IMR-90 (cell line): ENCODE results near the gene CUX1. TPM values are rescaled to one million over a fixed set of nuclear protein-coding genes. Genes with fewer than 3 reads are reported as not detected.

Experiments
- ATAC-seq: fragments of 200-7000 bp; cut with Tn5 transposase; 2 replicates; pipeline ENCODE4 v1.9.1; 2020; ENCODE audit warnings: low read depth, mild to moderate bottlenecking, moderate library complexity
- BruUV-seq: library from RNA; stranded (reverse); fragments of 400-500 nt; replicated peaks from 2 replicates; lab custom pipeline; 2021; lab: Mats Ljungman, UMichigan
- CTCF ChIA-PET: fragments of 300-600 bp; formaldehyde crosslinking; extraction: SDS; loops from one replicate; lab custom pipeline; 2021; ENCODE audit warnings: antibody characterized with exemption; lab: Yijun Ruan, JAX
- POLR2A ChIA-PET: fragments of 300-600 bp; sonication (Branson Sonifier 250); formaldehyde crosslinking; loops from one replicate; lab custom pipeline; 2022; ENCODE audit warnings: antibody characterized with exemption; ENCODE audit not compliant: unreplicated experiment; lab: Charles Lee
- DNase-seq: peaks from one replicate; pipeline ENCODE4 v3.0.0; 2013
- H2AFZ ChIP-seq: replicated peaks from 2 replicates; pipeline ENCODE3; 2013; ENCODE audit warnings: low read length, mild to moderate bottlenecking; ENCODE audit not compliant: poor library complexity
- H2AK5ac ChIP-seq: 2 replicates; pipeline ENCODE4 v1.6.1; 2013; ENCODE audit warnings: low read depth, low read length, inconsistent platforms
- H2AK9ac ChIP-seq: replicated peaks from 2 replicates; pipeline ENCODE3; 2013; ENCODE audit warnings: mild to moderate bottlenecking, low read depth, low read length, moderate library complexity; ENCODE audit not compliant: poor library complexity
- H2BK120ac ChIP-seq: 2 replicates; pipeline ENCODE4 v1.6.1; 2013; ENCODE audit warnings: low read depth, low read length, inconsistent platforms
- H2BK15ac ChIP-seq: 3 replicates; pipeline ENCODE4 v1.6.1; 2013; ENCODE audit warnings: low read depth, low read length, inconsistent platforms
- H2BK20ac ChIP-seq: 2 replicates; pipeline ENCODE4 v1.6.1; 2013; ENCODE audit warnings: low read depth, mild to moderate bottlenecking, inconsistent platforms, low read length, moderate library complexity
- H2BK5ac ChIP-seq: 2 replicates; pipeline ENCODE4 v1.6.1; 2013; ENCODE audit warnings: mild to moderate bottlenecking, low read depth, low read length, inconsistent platforms; ENCODE audit not compliant: poor library complexity, severe bottlenecking
- H3K14ac ChIP-seq: replicated peaks from 2 replicates; pipeline ENCODE4 v1.6.1; 2013; ENCODE audit warnings: low read depth, low read length, inconsistent platforms
- H3K18ac ChIP-seq: 2 replicates; pipeline ENCODE4 v1.6.1; 2013; ENCODE audit warnings: low read depth, low read length, control low read depth
- H3K23ac ChIP-seq: 2 replicates; pipeline ENCODE4 v1.6.1; 2013; ENCODE audit warnings: low read depth, low read length, inconsistent platforms
- H3K27ac ChIP-seq: 2 replicates; pipeline ENCODE4 v1.5.1; 2013; ENCODE audit warnings: mild to moderate bottlenecking, control low read depth, low read length; ENCODE audit not compliant: insufficient read depth
- H3K27me3 ChIP-seq: 2 replicates; pipeline ENCODE4 v1.6.1; 2013; ENCODE audit warnings: low read length; ENCODE audit not compliant: control insufficient read depth, insufficient read depth
- H3K36me3 ChIP-seq: 2 replicates; pipeline ENCODE4 v1.6.1; 2013; ENCODE audit warnings: low read length, mixed read lengths; ENCODE audit not compliant: control insufficient read depth, insufficient read depth
- H3K4ac ChIP-seq: 2 replicates; pipeline ENCODE4 v1.6.1; 2013; ENCODE audit warnings: low read depth, low read length, inconsistent platforms
- H3K4me1 ChIP-seq: 2 replicates; pipeline ENCODE4 v1.6.1; 2013; ENCODE audit warnings: low read length, mixed read lengths; ENCODE audit not compliant: control insufficient read depth, insufficient read depth
- H3K4me2 ChIP-seq: 2 replicates; pipeline ENCODE4 v1.6.1; 2013; ENCODE audit warnings: low read depth, mild to moderate bottlenecking, control low read depth, low read length, moderate library complexity
- H3K4me3 ChIP-seq: 2 replicates; pipeline ENCODE4 v1.5.1; 2013; ENCODE audit warnings: low read depth, mild to moderate bottlenecking, control low read depth, low read length, moderate library complexity; ENCODE audit not compliant: insufficient read depth
- H3K56ac ChIP-seq: 2 replicates; pipeline ENCODE4 v1.6.1; 2013; ENCODE audit warnings: low read length, inconsistent platforms; ENCODE audit not compliant: insufficient read depth; ENCODE audit errors: extremely low read depth
- H3K79me1 ChIP-seq, 2 experiments: 2 replicates each; pipeline ENCODE4 v1.6.1; 2013; ENCODE audit warnings: low read length in 2 of 2, inconsistent platforms in 1 of 2, low read depth in 1 of 2
- H3K9ac ChIP-seq: 2 replicates; pipeline ENCODE4 v1.6.1; 2013; ENCODE audit warnings: low read depth, low read length, control low read depth
- H3K9me1 ChIP-seq: 2 replicates; pipeline ENCODE4 v1.6.1; 2013; ENCODE audit warnings: low read length, inconsistent platforms; ENCODE audit not compliant: insufficient read depth
- H3K9me3 ChIP-seq: 2 replicates; pipeline ENCODE4 v1.6.1; 2013; ENCODE audit warnings: low read length; ENCODE audit not compliant: control insufficient read depth, insufficient read depth
- H4K20me1 ChIP-seq: 2 replicates; pipeline ENCODE4 v1.6.1; 2013; ENCODE audit warnings: low read length, inconsistent platforms; ENCODE audit not compliant: insufficient read depth
- H4K5ac ChIP-seq: 2 replicates; pipeline ENCODE4 v1.6.1; 2013; ENCODE audit warnings: mild to moderate bottlenecking, low read depth, low read length, control low read depth
- H4K8ac ChIP-seq, 2 experiments: 2 replicates each; pipeline ENCODE4 v1.6.1; 2013; ENCODE audit warnings: low read depth in 2 of 2, low read length in 2 of 2, control low read depth in 1 of 2, inconsistent platforms in 1 of 2
- H4K91ac ChIP-seq: 2 replicates; pipeline ENCODE4 v1.6.1; 2013; ENCODE audit warnings: low read depth, low read length, inconsistent platforms; ENCODE audit not compliant: insufficient read depth
- MAZ ChIP-seq: IDR thresholded peaks from 2 replicates; pipeline ENCODE4 v1.6.1; 2012; ENCODE audit warnings: low read depth, mild to moderate bottlenecking, low read length, improper control_type of control experiment, moderate library complexity, borderline replicate concordance
- RFX5 ChIP-seq: IDR thresholded peaks from 2 replicates; pipeline ENCODE4 v1.8.0; 2012; ENCODE audit warnings: low read depth, mild to moderate bottlenecking, low read length, moderate library complexity
- WGBS, 2 experiments: methylation state at CpG; one replicate each; pipeline versions ENCODE4 v1.1.5 to v1.1.7; 2013; ENCODE audit warnings: missing lambda C conversion rate in 2 of 2; ENCODE audit not compliant: insufficient read length in 1 of 2; ENCODE audit errors: extremely low coverage in 2 of 2; 5-methylcytosine and 5-hydroxymethylcytosine counted together
- dilution Hi-C: fragments of 300-500 bp; cut with HindIII; formaldehyde crosslinking; loops from one replicate; pipeline ENCODE4 v1.14.3; 2018; ENCODE audit warnings: low sequenced_read_pairs; ENCODE audit not compliant: unreplicated experiment
- in situ Hi-C: fragments of 300-500 bp; cut with MboI; formaldehyde crosslinking; loops from 3 replicates; pipeline ENCODE4 v1.14.3; 2019; ENCODE audit warnings: low sequenced_read_pairs, inconsistent platforms, mixed read lengths
- intact Hi-C: fragments of 100-400 bp; cut with micrococcal nuclease; formaldehyde crosslinking; loops from 2 replicates; pipeline ENCODE4 v1.10.0; 2022
- polyA plus RNA-seq, 3 experiments: library from polyadenylated mRNA; depleted of rRNA; stranded (reverse); fragments of >200 nt; gene quantifications; 2 replicates each; pipeline ENCODE4 v1.2.3, GENCODE V29; 2012; ENCODE audit warnings: low replicate concordance in 1 of 3
- total RNA-seq: library from RNA; depleted of rRNA; stranded (reverse); fragments of >200 nt; gene quantifications from 2 replicates; pipeline ENCODE4 v1.2.3, GENCODE V29; 2012

CUX1 gene
- total and polyA plus RNA-seq, 2 of the 4 experiments (the other 2 are of a cell fraction) = 19.7 to 46.4 TPM

DNA sequence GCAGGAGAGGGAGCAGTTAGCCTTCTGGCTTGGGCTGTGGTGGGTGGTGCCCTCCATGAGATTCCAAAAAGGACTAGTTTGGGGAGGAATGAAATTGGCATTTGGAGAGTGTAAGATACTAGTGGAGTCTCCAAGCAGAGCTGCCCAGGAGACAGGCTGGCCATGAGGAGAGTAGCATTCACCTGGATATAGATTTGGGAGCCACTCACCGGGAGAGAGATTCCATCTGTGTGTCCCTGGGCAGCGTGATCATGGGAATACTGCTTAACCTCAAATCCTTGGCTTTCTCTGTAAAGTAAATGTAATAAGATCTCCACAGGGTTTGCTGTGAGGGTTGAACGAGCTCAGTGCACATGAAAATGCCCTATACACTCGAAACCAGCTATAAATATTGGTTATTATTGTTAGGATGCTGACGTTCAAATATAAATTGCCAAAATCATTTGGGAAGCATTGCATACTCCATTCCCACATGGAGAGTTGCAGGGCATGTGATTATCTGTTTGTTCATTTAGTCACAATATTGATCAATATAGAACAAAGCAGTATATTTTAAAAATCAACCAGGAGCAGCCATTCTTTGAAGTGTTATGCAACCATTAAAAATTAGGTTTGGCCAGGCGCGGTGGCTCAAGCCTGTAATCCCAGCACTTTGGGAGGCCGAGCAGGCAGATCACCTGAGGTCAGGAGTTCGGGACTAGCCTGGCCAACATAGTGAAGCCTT lies 143.7 kb downstream of the CUX1 start:
- Histone ChIP-seq H3K36me3 (no peaks in the 10 kb centered on the region), H4K20me1 (peaks cover 13% of the 10 kb centered on the region), H3K9ac (no peak overlapping the region), H3K4me1 (peaks cover 10% of the 10 kb centered on the region), H3K4me2 (no peak overlapping the region), H3K23ac (0 out of 2 replicates have a peak overlapping the region, but pooled peaks have one; percentile 25), H3K27me3 (no peaks in the 10 kb centered on the region), H3K27ac (no peak overlapping the region), H3K18ac (no peak overlapping the region; the same call in 1 of the 2 replicates), H2BK15ac (no peak overlapping the region), H3K14ac (peak overlapping the region; percentile 41; the same call in 1 of the 2 replicates), H3K9me3 (no peaks in the 10 kb centered on the region), H2BK120ac (no peak overlapping the region), H3K9me1 (peaks cover 20% of the 10 kb centered on the region; the same call in 1 of the 2 replicates), H4K5ac (no peak overlapping the region), H3K4ac (peak overlapping the region; percentile 48; the same call in 1 of the 2 replicates), H2AK9ac (no peak overlapping the region), H3K4me3 (no peak overlapping the region), H3K79me1 (peaks cover 45 to 78% of the 10 kb centered on the region in 2 experiments), H2AFZ (no peak overlapping the region), H2BK20ac (no peak overlapping the region), H4K8ac (no peak overlapping the region), H2AK5ac (peak overlapping the region; percentile 45), H2BK5ac (no peak overlapping the region), H3K56ac (no peak overlapping the region), H4K91ac (peak overlapping the region; percentile 2; the same call in 1 of the 2 replicates)
- intact Hi-C loops (no loop called here), in situ Hi-C loops (no loop called here), dilution Hi-C loops (no loop called here)
- TF ChIP-seq MAZ (no peak), RFX5 (no peak)
- no CpG with 5 or more reads among the region's 9 CpGs for WGBS, 2 experiments
- CTCF ChIA-PET = no interaction called here
- DNase-seq (no peak), ATAC-seq (no peak; the same call in 1 of the 2 replicates)
- no TSS peak for BruUV-seq
- POLR2A ChIA-PET = interaction anchor here (0.6 kb wide), 1 partner anchor 161 kb away, joined by 3 read pairs; no protein-coding TSS in a partner anchor
